SU-DHL-6 (cell line): ENCODE measurements around the gene PDIK1L.

Experiments
- CTCF ChIP-seq: fragments of 200-600 bp; sonication (generic); IDR thresholded peaks from one replicate; pipeline ENCODE4 v1.5.1; 2017; ENCODE audit warnings: antibody characterized with exemption, mild to moderate bottlenecking, low read length, moderate library complexity; ENCODE audit not compliant: insufficient read depth, poor library complexity, severe bottlenecking
- EZH2phosphoT487 ChIP-seq: fragments of 200-600 bp; sonication (generic), shearing (Covaris generic); conservative IDR thresholded peaks from 2 replicates; pipeline ENCODE4 v1.6.1; 2018; ENCODE audit warnings: mild to moderate bottlenecking, antibody characterized with exemption, low read length, moderate library complexity, mixed read lengths

GRCh38 chr1:26166719-26167281 is 55.2 kb downstream of the PDIK1L start:
- TF ChIP-seq CTCF (no peak), EZH2phosphoT487 (no peak)
